ENCODE results near the gene MMEL1. TPM values are rescaled to one million over a fixed set of nuclear protein-coding genes. Genes with fewer than 3 reads are reported as not detected.
"Not testable (repeated sequence)": the region's sequence is repeated elsewhere in the genome, so short reads cannot be mapped to it uniquely, and the experiment has no call there.

Gene MMEL1
- total RNA-seq, 1 experiment from 2014 or later: not detected

GRCh38 chr1:2569060-2569459, 63.8 kb downstream of the MMEL1 start:
- CTCF ChIA-PET: no interaction called here

GRCh38 chr1:2568187-2568816, 64.5 kb downstream of the MMEL1 start:
- POLR2A ChIA-PET (ENCODE audit: unreplicated experiment); H4K20me1 ChIP-seq (ENCODE audit: low read length); H3K79me2 ChIP-seq (ENCODE audit: low read length); BruUV-seq (replicated peaks); CTCF ChIA-PET; H3K9me3 ChIP-seq (ENCODE audit: low read length); H2AFZ ChIP-seq (ENCODE audit: low read length); H3K36me3 ChIP-seq (ENCODE audit: low read depth, low read length); H3F3A ChIP-seq (ENCODE audit: low read length, unreplicated experiment); intact Hi-C loops (cut with micrococcal nuclease); H3K9me2 ChIP-seq (replicated peaks; ENCODE audit: low read length); H3K4me3 ChIP-seq (ENCODE audit: low read length); H3K9ac ChIP-seq (ENCODE audit: low read length); H3K4me1 ChIP-seq (ENCODE audit: insufficient read depth, low read length); ATAC-seq; DNase-seq; H3K27ac ChIP-seq (ENCODE audit: low read length); H3K4me2 ChIP-seq (ENCODE audit: low read length): not testable (repeated sequence)
- peaks cover 25% of the 10 kb centered on the region for H3K27me3 ChIP-seq (ENCODE audit: low read length)

More at GRCh38 chr1:2569060-2569459, 63.8 kb downstream of the MMEL1 start:
- POLR2A ChIA-PET (ENCODE audit: unreplicated experiment): no interaction called here
- Histone ChIP-seq H3K4me2 (ENCODE audit: low read length) (no peak overlapping the region), H3K4me1 (ENCODE audit: insufficient read depth, low read length) (no peaks in the 10 kb centered on the region), H3K36me3 (ENCODE audit: low read depth, low read length) (no peaks in the 10 kb centered on the region), H3K9ac (ENCODE audit: low read length) (no peak overlapping the region), H3K9me3 (ENCODE audit: low read length) (no peaks in the 10 kb centered on the region), H3K27ac (ENCODE audit: low read length) (no peak overlapping the region), H4K20me1 (ENCODE audit: low read length) (no peaks in the 10 kb centered on the region), H3K4me3 (ENCODE audit: low read length) (no peak overlapping the region), H2AFZ (ENCODE audit: low read length) (no peak overlapping the region), H3K79me2 (ENCODE audit: low read length) (no peaks in the 10 kb centered on the region), H3K27me3 (ENCODE audit: low read length) (peaks cover 33% of the 10 kb centered on the region), H3F3A (ENCODE audit: low read length, unreplicated experiment) (no peaks in the 10 kb centered on the region), H3K9me2 (replicated peaks; ENCODE audit: low read length) (no peaks in the 10 kb centered on the region)
- TF ChIP-seq CTCF (conservative IDR thresholded peaks at IDR 0.05; ENCODE audit: low read depth, low read length) (no peak), EZH2phosphoT487 (IDR thresholded peaks at IDR 0.05; ENCODE audit: borderline replicate concordance, low read length) (no peak), EZH2 (IDR thresholded peaks at IDR 0.05; ENCODE audit: low read length, unreplicated experiment) (no peak)
- intact Hi-C loops (cut with micrococcal nuclease): no loop called here
- DNase-seq (no peak), ATAC-seq (no peak)
- BruUV-seq (replicated peaks): no TSS peak

- no TSS peak for BruUV-seq (replicated peaks)
- Histone ChIP-seq H4K20me1 (ENCODE audit: low read length) (no peaks in the 10 kb centered on the region), H3K36me3 (ENCODE audit: low read depth, low read length) (no peaks in the 10 kb centered on the region), H3K79me2 (ENCODE audit: low read length) (no peaks in the 10 kb centered on the region), H3F3A (ENCODE audit: low read length, unreplicated experiment) (no peaks in the 10 kb centered on the region), H3K27ac (ENCODE audit: low read length) (no peak overlapping the region), H3K4me3 (ENCODE audit: low read length) (no peak overlapping the region), H3K27me3 (ENCODE audit: low read length) (0 out of 2 replicates have a peak, but pooled peaks cover 14% of the 10 kb centered on the region), H3K4me2 (ENCODE audit: low read length) (no peak overlapping the region), H3K9ac (ENCODE audit: low read length) (no peak overlapping the region), H3K9me2 (replicated peaks; ENCODE audit: low read length) (no peaks in the 10 kb centered on the region), H3K4me1 (ENCODE audit: insufficient read depth, low read length) (no peaks in the 10 kb centered on the region), H2AFZ (ENCODE audit: low read length) (no peak overlapping the region), H3K9me3 (ENCODE audit: low read length) (no peaks in the 10 kb centered on the region)
- intact Hi-C loops (cut with micrococcal nuclease): no loop called here
- CTCF ChIA-PET: no interaction called here
- POLR2A ChIA-PET (ENCODE audit: unreplicated experiment): no interaction called here
- ATAC-seq (no peak), DNase-seq (no peak)
- TF ChIP-seq EZH2phosphoT487 (IDR thresholded peaks at IDR 0.05; ENCODE audit: borderline replicate concordance, low read length): no peak
- no peak for TF ChIP-seq CTCF (conservative IDR thresholded peaks at IDR 0.05; ENCODE audit: low read depth, low read length)
- TF ChIP-seq EZH2 (IDR thresholded peaks at IDR 0.05; ENCODE audit: low read length, unreplicated experiment): no peak
Measured at GRCh38 chr1:2567083-2567679, 65.6 kb downstream of the MMEL1 start.
